Suprapubic skin (tissue), 3 donors: ENCODE data around the gene IQCK.

Experiments
- CTCF ChIP-seq, 2 donors: fragments of 200-600 bp in 1 of 2; fragments of 450-650 bp in 1 of 2; sonication (generic) in 1 of 2; IDR thresholded peaks; one replicate each; pipeline ENCODE4 v1.5.1; 2016 to 2019; ENCODE audit warnings: antibody characterized with exemption in 2 of 2, mild to moderate bottlenecking in 1 of 2, moderate library complexity in 1 of 2
- EP300 ChIP-seq: sonication (generic); formaldehyde crosslinking; IDR thresholded peaks from one replicate; pipeline ENCODE4 v1.6.1; 2017; ENCODE audit warnings: antibody characterized with exemption

GRCh38 chr16:19812986-19813385 lies 94.9 kb downstream of the IQCK start:
- TF ChIP-seq EP300 (no peak), CTCF (IDR thresholded peaks at IDR 0.05) (no peak)
